ENCODE results near the gene CDON.

- TF ChIP-seq EZH2 (IDR thresholded peaks at IDR 0.05; ENCODE audit: borderline replicate concordance, insufficient read depth, low read depth, low read length, poor library complexity, severe bottlenecking) (no peak), CTCF (IDR thresholded peaks at IDR 0.05) (no peak)
Observed at GRCh38 chr11:125945011-125945796, 117.5 kb downstream of the CDON start.
